GM12878 (cell line): ENCODE data around the gene MYBL2.

Experiments used
- EP300 ChIP-seq, 2 experiments: fragments of 150-350 bp in 1 of 2; IDR thresholded peaks; 2 replicates each; pipeline ENCODE4 v1.6.1; 2011 to 2012; ENCODE audit warnings: low read depth in 2 of 2, low read length in 2 of 2, borderline replicate concordance in 1 of 2, improper control_type of control experiment in 1 of 2, inconsistent platforms in 1 of 2; ENCODE audit not compliant: control insufficient read depth in 1 of 2
- NFIC ChIP-seq: IDR thresholded peaks from 2 replicates; pipeline ENCODE4 v1.6.1; 2012; ENCODE audit warnings: low read depth, mild to moderate bottlenecking, inconsistent platforms, low read length, moderate library complexity
- POLR2A ChIP-seq: IDR thresholded peaks from 2 replicates; pipeline ENCODE4 v1.6.1; 2011; ENCODE audit warnings: low read depth, mild to moderate bottlenecking, low read length
- ZZZ3 ChIP-seq: IDR thresholded peaks from 2 replicates; pipeline ENCODE4 v1.6.1; 2011; ENCODE audit warnings: low read depth; ENCODE audit not compliant: control insufficient read depth, insufficient read length
- TF ChIP-seq, protein P1 (sequence below): IDR thresholded peaks from 2 replicates; pipeline ENCODE4 v1.6.1; 2012; ENCODE audit warnings: mild to moderate bottlenecking, low read depth, low read length

DNA sequence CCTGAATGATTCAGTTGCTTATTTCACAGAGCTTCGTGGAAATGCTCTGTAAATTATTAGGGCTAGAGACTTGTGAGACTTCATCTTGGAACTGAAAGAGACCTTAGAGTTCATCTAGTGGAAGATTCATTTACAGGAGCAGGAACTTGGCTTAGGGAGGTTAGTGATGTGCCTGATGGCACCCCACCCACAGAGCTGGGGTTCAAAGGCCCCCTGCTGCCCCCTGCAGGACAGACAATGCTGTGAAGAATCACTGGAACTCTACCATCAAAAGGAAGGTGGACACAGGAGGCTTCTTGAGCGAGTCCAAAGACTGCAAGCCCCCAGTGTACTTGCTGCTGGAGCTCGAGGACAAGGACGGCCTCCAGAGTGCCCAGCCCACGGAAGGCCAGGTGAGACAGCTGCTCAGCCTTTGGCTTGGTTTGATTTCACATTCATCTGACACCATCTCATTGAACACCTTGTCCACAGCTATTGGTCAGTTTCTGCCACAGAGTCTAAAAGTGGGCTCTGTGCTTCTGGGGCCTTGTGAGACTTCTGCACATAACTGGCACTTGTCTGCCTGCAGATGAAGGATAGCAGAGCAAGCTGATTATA lies 25.1 kb downstream of the MYBL2 start:
- TF ChIP-seq ZZZ3 (no peak), NFIC (no peak), EP300 (IDR thresholded peaks at IDR 0.05; ENCODE audit: borderline replicate concordance in 1 of 2, control insufficient read depth in 1 of 2, low read depth in 2 of 2, low read length in 2 of 2) (no peak), POLR2A (no peak)
- TF ChIP-seq, protein P1, sequence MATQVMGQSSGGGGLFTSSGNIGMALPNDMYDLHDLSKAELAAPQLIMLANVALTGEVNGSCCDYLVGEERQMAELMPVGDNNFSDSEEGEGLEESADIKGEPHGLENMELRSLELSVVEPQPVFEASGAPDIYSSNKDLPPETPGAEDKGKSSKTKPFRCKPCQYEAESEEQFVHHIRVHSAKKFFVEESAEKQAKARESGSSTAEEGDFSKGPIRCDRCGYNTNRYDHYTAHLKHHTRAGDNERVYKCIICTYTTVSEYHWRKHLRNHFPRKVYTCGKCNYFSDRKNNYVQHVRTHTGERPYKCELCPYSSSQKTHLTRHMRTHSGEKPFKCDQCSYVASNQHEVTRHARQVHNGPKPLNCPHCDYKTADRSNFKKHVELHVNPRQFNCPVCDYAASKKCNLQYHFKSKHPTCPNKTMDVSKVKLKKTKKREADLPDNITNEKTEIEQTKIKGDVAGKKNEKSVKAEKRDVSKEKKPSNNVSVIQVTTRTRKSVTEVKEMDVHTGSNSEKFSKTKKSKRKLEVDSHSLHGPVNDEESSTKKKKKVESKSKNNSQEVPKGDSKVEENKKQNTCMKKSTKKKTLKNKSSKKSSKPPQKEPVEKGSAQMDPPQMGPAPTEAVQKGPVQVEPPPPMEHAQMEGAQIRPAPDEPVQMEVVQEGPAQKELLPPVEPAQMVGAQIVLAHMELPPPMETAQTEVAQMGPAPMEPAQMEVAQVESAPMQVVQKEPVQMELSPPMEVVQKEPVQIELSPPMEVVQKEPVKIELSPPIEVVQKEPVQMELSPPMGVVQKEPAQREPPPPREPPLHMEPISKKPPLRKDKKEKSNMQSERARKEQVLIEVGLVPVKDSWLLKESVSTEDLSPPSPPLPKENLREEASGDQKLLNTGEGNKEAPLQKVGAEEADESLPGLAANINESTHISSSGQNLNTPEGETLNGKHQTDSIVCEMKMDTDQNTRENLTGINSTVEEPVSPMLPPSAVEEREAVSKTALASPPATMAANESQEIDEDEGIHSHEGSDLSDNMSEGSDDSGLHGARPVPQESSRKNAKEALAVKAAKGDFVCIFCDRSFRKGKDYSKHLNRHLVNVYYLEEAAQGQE: no peak
